AG08395 (cell line): ENCODE data around the gene SMC1B.
A peak's percentile ranks its signal among the peaks of the same experiment; 100 is the strongest.
"Not testable (repeated sequence)": the region's sequence is repeated elsewhere in the genome, so short reads cannot be mapped to it uniquely, and the experiment has no call there.

Experiments used
- DNase-seq: peaks from one replicate; pipeline ENCODE4 v3.0.0; 2012; ENCODE audit warnings: mixed read lengths, low spot score

SMC1B gene

DNA sequence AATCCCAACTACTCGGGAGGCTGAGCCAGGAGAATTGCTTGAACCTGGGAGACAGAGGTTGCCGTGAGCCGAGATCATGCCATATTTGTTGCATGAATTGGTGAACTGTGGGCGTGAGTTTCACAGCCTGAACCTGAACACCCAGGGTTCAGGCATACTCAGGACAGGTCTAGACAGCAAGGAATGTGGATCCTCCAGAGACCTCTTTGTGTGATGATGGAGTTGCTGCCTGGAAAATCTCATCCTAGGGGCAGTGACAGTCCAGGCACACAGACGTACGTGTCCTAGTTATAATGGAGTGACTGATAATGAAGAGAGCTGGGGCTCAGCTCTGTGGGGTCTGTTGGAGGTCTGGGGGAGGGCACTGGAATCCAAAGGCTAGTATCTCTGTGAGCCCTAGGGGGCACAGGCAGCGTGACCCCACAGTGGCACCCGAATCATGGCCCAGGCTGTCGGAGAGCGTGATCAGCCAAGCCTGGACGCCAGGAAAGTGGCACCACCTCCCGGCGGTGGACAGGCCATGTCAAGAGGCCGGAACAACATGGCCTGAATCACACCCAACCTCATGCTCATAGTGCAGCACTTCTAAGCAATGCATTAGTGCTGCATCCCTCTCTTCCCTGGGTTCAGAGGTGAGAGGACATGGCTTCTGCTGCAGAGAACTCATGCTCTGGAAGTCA, 31.8 kb upstream of the SMC1B start:
- no peak for DNase-seq

DNA sequence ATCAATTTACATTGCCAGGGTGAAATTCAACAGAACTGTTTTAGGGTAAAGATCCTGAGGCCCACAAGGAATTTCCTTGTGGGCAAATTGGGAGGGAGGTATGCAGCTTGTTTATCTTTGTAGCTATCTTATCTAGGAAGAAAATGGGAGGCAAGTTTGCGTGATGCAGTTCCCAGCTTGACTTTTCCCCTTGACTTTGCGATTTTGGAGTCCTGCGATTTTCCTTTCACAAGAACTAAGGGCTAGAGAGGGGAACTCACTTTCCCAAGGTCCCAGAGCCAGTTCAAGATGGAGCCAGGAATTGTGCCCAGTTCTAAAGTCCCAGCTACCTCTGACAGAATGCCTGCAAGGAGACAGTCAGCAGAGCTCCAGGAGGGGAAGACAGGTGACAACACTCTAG, 30.8 kb upstream of the SMC1B start:
- no peak for DNase-seq

DNA sequence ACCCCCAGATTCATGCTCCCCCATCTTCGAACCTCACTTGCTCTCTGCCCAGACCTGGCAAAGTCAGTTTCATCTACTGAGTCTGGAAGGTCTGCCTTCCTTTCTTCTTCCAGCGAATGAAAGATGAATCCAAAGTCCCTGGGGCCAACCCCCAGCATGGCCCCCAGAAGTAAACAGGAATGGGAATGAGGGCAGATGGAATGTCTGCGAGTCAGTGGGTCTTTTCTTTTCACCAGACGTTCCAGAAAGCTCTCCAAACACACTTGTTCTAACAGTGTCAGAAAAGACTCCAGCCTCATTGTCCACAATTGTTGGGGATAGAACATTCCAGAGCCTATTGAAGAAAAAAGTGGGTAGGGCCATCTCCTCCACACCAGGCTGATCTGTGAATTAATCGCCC, 28.7 kb upstream of the SMC1B start:
- DNase-seq: no peak

DNA sequence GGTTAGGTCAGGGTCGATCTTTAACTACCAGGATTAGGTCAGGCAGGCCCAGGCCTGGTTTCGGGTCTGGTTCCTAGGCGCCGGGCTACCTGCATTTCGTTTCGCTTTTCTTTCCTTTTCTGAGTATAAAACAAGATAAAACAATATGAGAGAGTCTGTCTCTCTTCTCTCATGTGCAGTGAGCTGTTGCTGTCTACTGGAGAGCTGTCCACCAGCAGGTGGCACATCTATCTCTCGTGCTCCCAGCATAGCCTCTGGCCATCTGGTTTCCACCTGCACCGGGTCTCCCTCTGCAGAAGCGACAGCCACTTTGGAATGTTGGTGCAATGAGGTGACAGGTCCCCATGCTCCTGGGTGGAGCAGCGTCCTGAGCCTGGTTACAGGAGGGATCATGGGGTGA, 27.7 kb upstream of the SMC1B start:
- peak; percentile 70 for DNase-seq

DNA sequence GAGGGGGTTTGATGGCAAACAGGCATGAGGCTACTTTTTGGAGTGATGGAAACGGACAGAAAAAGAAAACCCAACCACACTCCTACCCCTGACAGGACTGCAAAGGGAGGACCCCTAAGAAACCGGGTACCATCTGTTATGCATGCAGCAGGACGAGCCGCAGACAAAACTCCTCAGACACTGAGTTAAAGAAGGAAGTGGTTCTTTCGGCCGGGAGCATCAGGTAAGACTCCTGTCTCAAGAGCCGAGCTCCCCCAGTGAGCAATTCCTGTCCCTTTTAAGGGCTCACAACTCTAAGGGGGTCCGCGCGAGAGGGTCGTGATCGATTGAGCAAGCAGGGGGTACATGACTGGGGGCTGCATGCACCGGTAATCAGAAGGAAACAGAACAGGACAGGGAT, 27.3 kb upstream of the SMC1B start:
- not testable (repeated sequence) for DNase-seq

DNA sequence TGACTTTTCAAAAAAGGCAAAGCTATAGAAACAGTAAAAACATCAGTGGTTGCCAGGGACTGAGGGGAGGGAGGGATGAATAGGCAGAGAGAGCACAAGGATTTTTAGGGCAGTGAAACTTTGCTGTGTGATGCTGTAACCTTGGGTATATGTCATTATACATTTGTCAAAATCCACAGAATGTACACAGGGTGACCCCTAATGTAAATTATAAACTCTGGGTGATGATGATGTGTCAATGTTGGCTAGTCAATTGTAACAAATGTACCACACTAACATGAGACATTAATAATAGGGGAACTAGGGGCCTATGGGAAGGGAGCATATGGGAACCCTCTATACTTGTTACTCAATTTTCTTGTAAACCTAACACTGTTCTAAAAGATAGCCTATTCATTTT, 24.9 kb upstream of the SMC1B start:
- no peak for DNase-seq

DNA sequence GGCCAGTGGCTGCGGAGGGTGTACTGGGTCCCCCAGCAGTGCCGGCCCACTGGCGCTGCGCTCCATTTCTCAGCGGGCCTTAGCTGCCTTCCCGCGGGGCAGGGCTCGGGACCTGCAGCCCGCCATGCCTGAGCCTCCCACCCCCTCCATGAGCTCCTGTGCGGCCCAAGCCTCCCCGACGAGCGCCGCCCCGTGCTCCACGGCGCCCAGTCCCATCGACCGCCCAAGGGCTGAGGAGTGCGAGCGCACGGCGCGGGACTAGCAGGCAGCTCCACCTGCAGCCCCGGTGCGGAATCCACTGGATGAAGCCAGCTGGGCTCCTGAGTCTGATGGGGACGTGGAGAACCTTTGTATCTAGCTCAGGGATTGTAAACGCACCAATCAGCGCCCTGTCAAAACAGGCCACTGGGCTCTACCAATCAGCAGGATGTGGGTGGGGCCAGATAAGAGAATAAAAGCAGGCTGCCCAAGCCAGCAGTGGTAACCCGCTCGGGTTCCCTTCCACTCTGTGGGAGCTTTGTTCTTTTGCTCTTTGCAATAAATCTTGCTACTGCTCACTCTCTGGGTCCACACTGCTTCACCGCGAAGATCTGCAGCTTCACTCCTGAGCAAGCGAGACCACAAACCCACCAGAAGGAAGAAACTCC, 23.6 kb upstream of the SMC1B start:
- not testable (repeated sequence) for DNase-seq

DNA sequence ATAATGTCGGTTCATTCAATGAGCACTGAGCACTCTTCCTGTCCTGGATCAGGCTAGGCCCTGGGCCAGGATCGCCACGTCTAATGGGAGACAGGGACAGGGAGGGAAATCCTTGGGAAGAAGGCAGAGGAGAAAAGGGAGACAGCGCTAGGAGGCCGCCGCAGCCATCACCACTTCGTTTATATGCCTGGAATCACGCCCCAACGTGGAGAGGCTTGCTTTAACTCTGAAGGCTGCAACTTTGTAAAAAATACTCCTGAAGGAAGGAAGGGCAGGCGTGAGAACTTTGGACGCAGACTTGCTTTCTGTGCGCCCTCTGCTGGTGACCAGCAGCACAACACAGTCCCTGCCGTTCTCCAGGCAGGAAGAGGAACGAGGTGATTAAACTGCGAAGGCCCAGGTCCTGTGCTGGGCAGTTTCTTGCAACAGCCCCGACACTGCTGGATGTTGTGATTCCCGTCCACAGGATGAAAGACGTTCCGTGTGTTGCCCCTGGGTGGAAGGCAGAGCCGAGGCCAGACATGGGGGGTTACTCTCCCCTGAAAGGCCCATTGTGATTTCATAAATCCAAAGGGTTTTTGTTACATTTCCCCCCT, 22.2 kb upstream of the SMC1B start:
- DNase-seq: peak; percentile 86

DNA sequence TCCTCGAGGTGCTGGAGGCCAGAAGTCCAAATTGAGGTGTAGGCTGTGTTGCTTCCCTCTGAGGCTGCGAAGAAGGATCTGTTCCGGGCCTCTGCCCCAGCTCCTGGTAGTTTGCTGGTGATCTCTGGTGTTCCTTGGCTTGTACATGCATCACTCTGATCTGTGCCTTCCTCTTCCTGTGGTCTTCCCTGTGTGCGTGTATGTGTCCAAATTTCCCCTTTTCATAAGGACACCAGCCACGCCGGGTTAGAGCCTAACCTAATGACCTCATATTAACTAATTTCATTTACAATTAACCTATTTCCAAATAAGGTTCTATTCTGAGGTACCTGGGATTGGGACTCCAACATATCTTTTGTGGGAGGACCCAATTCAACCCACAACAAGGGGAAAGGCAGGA, 21.6 kb upstream of the SMC1B start:
- DNase-seq: no peak

DNA sequence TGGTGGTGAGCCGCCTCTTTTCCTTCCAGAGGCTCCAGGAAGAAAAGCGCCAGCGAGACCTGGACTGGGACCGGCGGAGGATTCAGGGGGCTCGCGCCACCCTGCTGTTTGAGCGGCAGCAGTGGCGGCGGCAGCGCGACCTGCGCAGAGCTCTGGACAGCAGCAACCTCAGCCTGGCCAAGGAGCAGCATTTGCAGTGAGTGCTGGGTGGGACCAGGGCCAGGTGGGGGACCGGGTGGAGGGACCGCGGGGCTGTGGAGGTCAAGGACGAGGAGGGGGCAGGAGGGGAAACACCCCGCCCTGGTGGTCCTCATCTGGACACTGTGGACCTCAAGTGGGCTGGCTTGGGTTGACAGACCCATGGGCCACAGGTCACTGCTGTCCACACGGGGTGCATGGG, 17.5 kb upstream of the SMC1B start:
- DNase-seq: no peak

DNA sequence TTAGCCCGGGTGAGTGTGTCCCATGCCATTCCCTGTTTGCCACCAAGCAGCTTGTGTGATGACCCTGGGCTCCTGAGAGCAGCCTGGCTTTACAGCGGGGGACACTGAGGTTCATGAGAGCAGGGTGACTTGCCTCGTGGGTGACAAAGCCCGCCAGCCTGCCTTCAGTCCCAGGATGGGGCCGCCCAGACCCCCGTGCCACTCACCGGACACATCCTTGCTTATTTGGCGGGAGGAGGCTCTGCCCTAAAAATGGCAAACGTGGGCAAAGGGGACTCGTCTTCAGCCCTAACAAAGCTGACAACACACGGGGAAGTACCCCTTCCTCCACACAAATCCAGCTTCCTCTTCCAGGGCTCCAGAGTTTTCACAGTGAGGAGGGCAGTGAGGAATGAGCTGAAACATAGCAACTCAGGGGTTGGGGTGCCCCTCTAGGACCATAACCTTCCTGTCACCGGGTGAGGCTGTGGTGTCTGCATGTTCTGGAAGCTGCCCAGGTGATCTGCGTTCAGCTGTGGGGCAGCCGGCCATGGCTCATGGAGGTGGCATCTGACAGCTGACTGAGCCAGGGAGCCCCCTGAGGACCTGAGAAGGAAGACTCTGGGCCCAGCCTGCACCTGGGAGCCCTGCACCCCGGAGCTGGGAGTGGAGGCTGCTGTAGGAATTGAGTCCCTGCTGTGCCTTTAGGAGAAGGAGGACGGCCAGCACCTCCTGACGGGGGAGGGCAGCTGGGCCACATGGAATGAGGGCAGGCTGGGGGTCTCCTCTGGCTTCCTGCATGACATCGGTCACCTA, 16.8 kb upstream of the SMC1B start:
- no peak for DNase-seq

DNA sequence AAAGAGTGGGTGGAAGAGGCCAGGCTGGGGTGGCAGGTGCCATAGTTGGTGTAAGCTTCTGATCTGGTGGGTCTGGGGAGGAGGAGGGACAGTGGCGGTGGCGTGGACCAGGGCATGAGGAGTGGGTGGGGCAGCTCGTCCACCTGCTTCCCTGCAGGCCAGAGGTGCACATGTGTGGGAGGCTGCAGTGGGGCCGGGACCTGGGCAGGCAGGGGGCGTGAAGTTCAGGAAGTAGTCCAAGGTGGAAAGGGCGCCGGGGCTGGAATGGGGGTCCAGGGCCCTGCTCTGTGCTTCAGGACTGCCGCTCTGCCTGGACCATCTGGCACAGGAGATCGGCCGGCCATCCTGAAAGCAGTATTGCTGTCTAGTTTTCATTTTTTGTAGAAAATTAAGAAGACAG, 16.0 kb upstream of the SMC1B start:
- DNase-seq: no peak

DNA sequence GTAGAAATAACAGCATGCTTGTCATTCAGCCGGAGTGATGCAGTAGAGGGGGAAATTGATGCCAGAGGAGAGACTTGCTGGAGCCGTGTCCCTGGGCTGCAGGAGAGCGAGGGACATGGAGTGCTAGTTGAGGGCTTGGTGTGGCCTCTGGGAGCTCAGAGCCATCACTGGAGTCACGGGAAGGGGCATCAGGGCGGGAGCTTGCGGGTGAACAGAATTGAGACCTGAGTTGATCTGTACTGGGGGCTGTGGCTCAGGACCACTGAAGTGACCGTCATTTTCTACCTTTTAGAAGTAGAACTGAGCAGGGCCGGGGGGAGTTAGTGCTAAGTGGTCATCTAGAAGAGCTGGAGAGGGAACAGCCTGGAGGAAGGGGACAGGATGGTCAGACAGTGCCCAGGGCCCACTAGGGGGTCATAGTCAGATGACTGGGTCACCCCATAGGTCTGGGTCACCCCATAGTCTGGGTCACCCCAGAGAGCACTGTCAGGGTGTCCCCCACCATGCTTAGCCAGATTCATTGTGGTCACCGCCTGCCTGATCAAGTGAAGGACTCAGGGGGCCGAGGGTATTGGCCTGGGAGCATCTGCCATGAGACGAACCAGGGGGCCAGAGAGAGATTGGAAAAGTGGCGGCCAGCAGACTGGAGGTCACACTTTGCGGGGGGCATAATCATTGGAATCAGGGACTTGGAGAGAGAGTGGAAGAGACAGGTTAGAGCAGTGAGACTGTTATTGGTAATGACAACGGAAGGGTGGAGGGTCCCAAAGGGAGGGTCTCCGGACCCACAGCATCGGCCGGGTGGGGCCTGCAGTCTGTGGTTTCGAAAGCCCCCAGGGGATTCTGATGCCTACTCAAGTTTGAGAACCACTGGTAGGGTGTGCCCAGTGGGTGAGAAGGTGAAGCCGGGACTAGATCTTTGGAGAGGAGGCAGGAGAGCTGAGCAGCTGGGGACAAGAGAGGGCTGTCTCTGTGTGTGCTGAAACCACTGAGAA, 15.3 kb upstream of the SMC1B start:
- no peak for DNase-seq

DNA sequence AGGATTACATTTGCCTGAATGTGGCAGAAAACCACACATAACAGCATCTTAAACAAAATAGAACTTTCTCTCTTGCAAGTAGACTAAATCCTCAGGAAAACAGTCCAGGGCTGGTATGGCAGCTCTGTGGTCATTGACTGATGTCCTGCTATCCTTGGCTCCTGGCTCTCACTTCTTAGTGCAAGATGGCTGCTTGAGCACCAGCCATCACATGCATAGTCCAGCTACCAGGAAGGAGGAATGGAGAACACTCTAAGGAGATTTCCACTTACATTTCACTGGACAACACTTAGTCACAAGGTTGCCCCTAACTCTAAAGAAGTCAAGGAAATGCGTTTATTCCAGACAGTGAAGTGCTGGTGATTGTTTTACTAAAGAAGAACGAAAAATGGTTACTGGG, 13.7 kb upstream of the SMC1B start:
- DNase-seq: no peak

DNA sequence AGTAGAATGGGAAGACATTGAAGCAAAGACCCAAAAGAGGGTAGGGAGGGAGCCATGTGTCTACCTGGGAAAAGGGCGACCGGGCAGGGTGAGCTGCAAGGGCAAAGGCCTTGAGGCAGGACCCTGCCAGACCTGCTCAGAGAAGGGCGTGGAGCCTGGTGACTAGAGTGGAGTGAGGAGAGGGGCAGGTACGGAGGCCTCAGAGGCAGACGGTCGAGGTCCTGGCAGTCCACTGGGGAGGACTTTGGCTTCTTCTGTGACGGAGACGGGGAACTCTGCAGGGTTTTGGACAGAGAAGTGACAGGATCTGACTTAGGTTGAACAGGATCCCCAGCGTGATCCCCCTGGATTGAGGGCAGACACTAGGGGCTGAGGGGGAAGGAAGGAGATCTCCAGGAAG, 13.0 kb upstream of the SMC1B start:
- DNase-seq: no peak

DNA sequence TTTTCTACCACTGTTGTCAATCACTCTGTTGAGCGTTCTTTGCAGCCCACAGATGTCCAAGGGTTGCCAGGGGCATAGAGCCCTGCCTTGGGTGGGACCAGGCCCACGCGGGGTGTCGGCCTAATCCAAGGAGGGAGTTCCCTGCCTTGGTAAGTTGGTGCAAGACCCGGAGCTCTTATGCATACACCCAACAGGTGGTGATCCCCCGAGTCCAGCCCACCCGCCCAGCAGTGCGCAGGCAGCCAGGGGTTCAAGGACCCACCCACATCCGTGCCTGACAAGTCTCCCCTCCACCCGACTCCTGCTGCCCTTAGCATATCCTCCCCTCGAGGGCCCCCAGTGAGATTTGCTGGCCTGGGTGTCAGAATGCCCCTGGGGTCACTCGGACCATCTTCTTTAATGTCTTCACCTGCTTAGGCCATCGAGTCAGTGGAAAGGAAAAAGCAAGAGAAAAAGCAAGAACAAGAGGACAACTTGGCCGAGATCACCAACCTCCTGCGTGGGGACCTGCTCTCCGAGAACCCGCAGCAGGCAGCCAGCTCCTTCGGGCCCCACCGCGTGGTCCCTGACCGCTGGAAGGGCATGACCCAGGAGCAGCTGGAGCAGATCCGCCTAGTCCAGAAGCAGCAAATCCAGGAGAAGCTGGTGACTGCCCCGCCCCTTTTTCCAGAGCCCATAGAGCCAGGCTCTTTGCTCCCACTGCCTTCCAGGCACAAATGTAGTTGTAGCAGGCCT, 12.3 kb upstream of the SMC1B start:
- no peak for DNase-seq

DNA sequence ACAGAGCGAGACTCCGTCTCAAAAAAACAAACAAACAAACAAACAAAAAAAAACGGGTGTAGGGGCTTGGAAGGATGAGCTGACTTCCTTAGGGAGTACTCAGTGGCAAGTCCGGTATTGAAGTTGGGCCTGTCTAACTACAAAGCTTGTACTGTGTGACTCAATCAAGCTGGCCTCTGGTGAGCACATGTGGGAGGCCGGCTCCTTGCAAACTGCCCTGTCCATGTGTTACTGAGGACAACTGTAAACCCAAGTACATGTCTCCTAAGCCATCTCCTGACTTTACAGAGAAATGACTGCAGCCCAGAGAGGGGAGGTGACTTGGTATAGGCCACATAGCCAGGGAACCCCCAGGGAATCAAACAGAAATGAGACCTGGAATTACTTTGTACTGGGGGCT, 11.7 kb upstream of the SMC1B start:
- peak; percentile 64 for DNase-seq

DNA sequence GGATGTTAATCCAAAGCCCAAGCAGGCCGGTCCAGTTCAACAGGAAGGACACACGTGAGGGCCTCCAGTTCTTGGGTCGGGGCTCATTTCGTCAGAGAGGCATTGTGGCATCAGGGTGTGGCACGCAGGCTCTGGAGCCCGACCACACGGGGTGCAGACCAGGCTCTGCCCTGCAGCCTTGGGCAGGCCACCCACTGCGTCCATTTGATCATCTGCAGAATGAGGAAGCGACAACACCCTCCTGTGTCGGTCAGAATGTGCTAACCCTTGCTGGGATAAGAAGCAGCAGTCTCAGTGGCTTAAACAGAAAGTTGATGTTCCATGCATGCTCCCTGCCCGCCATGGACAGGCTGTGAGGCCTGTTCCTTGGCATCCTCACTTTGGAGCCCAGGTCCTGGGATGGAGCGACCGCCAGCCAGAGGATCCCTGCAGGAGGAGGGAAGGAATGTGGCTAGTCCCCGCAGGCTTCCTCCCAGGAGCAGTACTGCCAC, 10.9 kb upstream of the SMC1B start:
- no peak for DNase-seq

DNA sequence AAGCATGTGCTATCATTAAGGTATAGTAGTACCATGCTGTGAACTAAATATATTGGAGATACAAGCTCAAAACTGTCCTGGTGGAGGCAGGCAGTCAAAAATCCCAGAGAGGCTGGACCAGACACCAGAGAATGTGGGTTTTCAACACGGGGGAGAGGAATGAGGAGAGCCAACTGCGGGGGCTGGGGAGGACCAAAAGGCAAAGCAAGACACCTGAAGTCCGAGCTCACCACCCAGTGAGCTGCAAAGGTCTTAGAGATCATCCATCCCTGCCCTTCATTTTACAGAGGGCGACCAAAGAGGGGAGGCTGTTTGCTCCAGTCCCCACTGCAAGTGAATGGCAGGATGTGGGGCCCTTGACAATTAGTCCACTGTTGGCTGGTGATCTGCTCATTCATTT, 10.1 kb upstream of the SMC1B start:
- DNase-seq: no peak

DNA sequence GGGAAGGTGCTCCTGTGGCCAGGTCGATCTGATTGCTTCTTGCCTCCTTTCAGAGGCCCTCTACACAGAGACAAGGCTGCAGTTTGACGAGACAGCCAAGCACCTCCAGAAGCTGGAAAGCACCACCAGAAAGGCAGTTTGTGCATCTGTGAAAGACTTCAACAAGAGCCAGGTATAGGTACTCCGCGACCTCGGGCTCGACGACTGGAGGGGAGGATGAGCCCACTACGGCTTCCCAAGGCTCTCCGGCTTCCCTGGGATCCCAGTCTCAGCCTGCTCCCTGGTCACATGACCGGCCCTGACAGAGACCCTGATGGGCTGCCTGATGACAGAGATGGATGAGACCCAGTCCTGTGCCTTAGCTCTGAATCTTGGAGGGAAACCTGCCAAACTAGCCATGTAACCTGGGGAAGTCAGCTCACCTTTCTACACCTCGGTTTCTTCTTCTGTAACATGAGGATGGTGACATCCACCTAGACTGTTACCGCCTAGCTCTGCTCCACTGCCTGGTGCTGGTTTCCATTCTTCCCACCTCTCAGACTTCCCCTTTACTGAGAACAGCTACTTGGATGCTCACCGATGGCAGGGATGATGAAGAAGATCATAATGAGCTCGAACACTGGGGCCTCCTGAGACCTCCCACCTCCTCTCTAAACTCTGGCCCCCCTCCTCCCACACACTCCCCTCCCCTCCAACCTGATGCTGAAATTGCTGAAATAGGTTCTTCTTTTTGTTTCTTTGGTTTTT, 9.0 kb upstream of the SMC1B start:
- DNase-seq: no peak
